ENCODE data around the gene APMAP. TPM values are rescaled to one million over a fixed set of nuclear protein-coding genes. Genes with fewer than 3 reads are reported as not detected.

Gene APMAP
- total RNA-seq, 1 donor = 40.7 TPM

- DNase-seq (ENCODE audit: low read depth) = no peak
- no peak for TF ChIP-seq CTCF (IDR thresholded peaks at IDR 0.05; ENCODE audit: insufficient read depth, low read length)
- no peak overlapping the region for H3K4me3 ChIP-seq (ENCODE audit: low read depth, low read length)
These were observed 10.8 kb downstream of the APMAP start for GRCh38 chr20:24981790-24982189.

GRCh38 chr20:24981282-24981681 lies 11.3 kb downstream of the APMAP start:
- H3K4me3 ChIP-seq (ENCODE audit: low read depth, low read length) = no peak overlapping the region
- no peak for TF ChIP-seq CTCF (IDR thresholded peaks at IDR 0.05; ENCODE audit: insufficient read depth, low read length)
- DNase-seq (ENCODE audit: low read depth) = no peak

DNA sequence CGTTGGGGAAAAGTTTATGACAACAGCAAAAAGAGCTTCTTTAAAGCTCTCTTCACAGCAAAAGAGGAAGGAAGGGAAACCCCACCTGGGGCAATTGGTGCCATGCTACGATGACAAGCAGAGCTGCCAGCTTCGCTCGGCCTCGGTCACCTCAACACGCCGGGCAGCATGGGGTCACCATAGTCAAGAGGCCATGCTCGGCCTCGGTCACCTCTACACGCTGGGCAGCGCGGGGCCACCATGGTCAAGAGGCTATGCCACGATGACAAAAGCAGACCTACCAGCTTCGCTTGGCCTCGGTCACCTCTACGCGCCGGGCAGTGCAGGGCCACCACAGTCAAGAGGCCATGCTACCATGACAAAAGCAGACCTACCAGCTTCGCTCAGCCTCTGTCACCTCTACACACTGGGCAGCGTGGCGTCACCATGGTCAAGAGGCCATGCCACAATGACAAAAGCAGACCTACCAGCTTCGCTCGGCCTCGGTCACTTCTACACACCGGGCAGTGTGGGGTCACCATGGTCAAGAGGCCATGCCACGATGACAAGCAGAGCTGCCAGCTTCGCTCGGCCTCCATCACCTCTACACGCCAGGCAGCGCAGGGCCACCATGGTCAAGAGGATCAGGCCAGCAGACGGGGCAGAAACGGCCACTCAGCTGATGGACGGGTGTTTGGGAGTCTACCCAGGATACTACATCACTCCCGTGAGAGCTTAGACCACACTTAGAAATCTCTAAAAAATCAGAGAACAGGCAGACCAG lies 12.1 kb downstream of the APMAP start:
- no peak overlapping the region for H3K4me3 ChIP-seq (ENCODE audit: low read depth, low read length)
- DNase-seq (ENCODE audit: low read depth) = no peak
- no peak for TF ChIP-seq CTCF (IDR thresholded peaks at IDR 0.05; ENCODE audit: insufficient read depth, low read length)

DNA sequence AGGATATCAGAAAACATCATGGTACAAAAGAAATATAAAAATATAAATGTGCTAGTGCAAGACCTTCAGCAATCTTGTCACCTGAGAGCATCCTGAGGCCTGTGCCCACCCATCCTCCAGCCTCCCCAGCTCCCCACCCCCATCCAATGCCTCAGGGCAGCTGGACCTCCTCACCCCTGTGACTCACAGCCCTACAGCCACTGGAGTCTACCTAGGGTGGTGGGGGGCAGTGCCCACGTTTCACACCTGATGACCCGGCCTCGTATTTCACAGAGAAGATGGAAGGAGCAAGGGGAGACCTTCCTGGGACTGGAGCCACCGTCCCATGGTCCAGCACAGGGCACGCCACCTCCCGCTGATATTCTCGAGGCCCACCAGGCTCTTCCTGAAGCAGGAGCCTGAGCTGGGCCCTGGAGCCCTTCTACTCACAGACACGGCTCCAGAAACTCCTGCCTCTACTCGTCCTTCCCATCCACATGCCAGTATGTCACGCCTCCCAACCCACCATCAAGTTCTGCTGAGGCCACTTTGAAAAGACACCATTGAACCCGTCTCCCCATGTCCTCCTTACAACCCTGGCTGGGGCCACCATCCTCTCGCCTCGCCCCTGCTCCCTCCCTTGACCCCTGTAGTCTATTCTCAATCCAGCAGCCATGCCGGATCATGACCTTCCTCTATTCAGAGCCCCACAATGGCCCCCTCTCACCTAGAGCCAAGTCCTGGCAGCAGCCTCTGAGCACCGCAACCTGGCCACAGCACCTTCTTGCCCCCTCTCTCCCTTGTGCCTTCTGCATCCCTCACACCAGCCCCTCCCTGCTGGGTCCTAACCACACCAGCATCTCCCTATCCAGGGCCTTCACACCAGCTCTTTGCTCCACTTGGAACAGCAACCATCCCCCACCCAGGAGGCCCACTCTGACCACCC lies 13.3 kb downstream of the APMAP start:
- DNase-seq (ENCODE audit: low read depth) = no peak
- no peak overlapping the region for H3K4me3 ChIP-seq (ENCODE audit: low read depth, low read length)
- no peak for TF ChIP-seq CTCF (IDR thresholded peaks at IDR 0.05; ENCODE audit: insufficient read depth, low read length)

- no peak for DNase-seq (ENCODE audit: low read depth)
- H3K4me3 ChIP-seq (ENCODE audit: low read depth, low read length) = no peak overlapping the region
- no peak for TF ChIP-seq CTCF (IDR thresholded peaks at IDR 0.05; ENCODE audit: insufficient read depth, low read length)
These were observed 14.0 kb downstream of the APMAP start for GRCh38 chr20:24978513-24978912.

- DNase-seq (ENCODE audit: low read depth) = no peak
- no peak overlapping the region for H3K4me3 ChIP-seq (ENCODE audit: low read depth, low read length)
- TF ChIP-seq CTCF (IDR thresholded peaks at IDR 0.05; ENCODE audit: insufficient read depth, low read length) = no peak
These were observed 14.8 kb downstream of the APMAP start for GRCh38 chr20:24977797-24978196.

Measured in fibroblast of the aortic adventitia (primary cell).